NCI-H526 (cell line): ENCODE data around the gene LOC101059915.
A peak's percentile ranks its signal among the peaks of the same experiment; 100 is the strongest.

Source experiments
- DNase-seq, 2 experiments: peaks; one replicate each; lab custom pipeline; 2025; lab: John Stamatoyannopoulos, UW

LOC101059915 gene

GRCh38 chrX:71667328-71668247 lies at the start of gene LOC101059915:
LOC101059915 (plus strand) TSS chrX:71667546.
- no peak for DNase-seq

GRCh38 chrX:71617742-71618141 lies 49.6 kb upstream of the LOC101059915 start:
- no peak for DNase-seq

- no peak for DNase-seq
These were observed 49.0 kb upstream of the LOC101059915 start, which contains the start of gene CXCR3 for GRCh38 chrX:71618303-71618721. CXCR3 (minus strand) TSS chrX:71618511; CDS start chrX:71618449, 62 bp downstream.

GRCh38 chrX:71618787-71619186 lies 48.6 kb upstream of the LOC101059915 start:
- no peak for DNase-seq

GRCh38 chrX:71619193-71619592 lies 48.2 kb upstream of the LOC101059915 start:
- no peak for DNase-seq

- no peak for DNase-seq
These were observed 47.4 kb upstream of the LOC101059915 start for GRCh38 chrX:71619986-71620385.

GRCh38 chrX:71621603-71622002 lies 45.7 kb upstream of the LOC101059915 start:
- no peak for DNase-seq

- no peak for DNase-seq
These were observed 45.2 kb upstream of the LOC101059915 start for GRCh38 chrX:71622032-71622575.

GRCh38 chrX:71622576-71623450 lies 44.5 kb upstream of the LOC101059915 start:
- DNase-seq: peak in 1 of 2 experiments; percentile 2

- no peak for DNase-seq
These were observed 43.6 kb upstream of the LOC101059915 start for GRCh38 chrX:71623714-71624113.

- no peak for DNase-seq
These were observed 41.9 kb upstream of the LOC101059915 start for GRCh38 chrX:71625471-71625870.

- no peak for DNase-seq
These were observed 40.8 kb upstream of the LOC101059915 start for GRCh38 chrX:71626576-71626975.

- DNase-seq: no peak
These were observed 39.5 kb upstream of the LOC101059915 start for GRCh38 chrX:71627588-71628404.

GRCh38 chrX:71629467-71629866 lies 37.9 kb upstream of the LOC101059915 start:
- DNase-seq: no peak

- DNase-seq: no peak
These were observed 34.3 kb upstream of the LOC101059915 start for GRCh38 chrX:71632923-71633657.

GRCh38 chrX:71634366-71634765 lies 33.0 kb upstream of the LOC101059915 start:
- no peak for DNase-seq

- no peak for DNase-seq
These were observed 30.7 kb upstream of the LOC101059915 start for GRCh38 chrX:71636438-71637252.

- DNase-seq: no peak
These were observed 30.1 kb upstream of the LOC101059915 start for GRCh38 chrX:71637253-71637618.

GRCh38 chrX:71637848-71638247 lies 29.5 kb upstream of the LOC101059915 start:
- DNase-seq: no peak

- DNase-seq: no peak
These were observed 28.9 kb upstream of the LOC101059915 start for GRCh38 chrX:71638409-71638808.
